DMS79 (cell line): Measurements from ENCODE around the gene PLP1.
A peak's percentile ranks its signal among the peaks of the same experiment; 100 is the strongest.
"Not testable (repeated sequence)": the region's sequence is repeated elsewhere in the genome, so short reads cannot be mapped to it uniquely, and the experiment has no call there.

Experiments
- DNase-seq: peaks from one replicate; lab custom pipeline; 2025; lab: John Stamatoyannopoulos, UW

The PLP1 gene, protein sequence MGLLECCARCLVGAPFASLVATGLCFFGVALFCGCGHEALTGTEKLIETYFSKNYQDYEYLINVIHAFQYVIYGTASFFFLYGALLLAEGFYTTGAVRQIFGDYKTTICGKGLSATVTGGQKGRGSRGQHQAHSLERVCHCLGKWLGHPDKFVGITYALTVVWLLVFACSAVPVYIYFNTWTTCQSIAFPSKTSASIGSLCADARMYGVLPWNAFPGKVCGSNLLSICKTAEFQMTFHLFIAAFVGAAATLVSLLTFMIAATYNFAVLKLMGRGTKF

DNA sequence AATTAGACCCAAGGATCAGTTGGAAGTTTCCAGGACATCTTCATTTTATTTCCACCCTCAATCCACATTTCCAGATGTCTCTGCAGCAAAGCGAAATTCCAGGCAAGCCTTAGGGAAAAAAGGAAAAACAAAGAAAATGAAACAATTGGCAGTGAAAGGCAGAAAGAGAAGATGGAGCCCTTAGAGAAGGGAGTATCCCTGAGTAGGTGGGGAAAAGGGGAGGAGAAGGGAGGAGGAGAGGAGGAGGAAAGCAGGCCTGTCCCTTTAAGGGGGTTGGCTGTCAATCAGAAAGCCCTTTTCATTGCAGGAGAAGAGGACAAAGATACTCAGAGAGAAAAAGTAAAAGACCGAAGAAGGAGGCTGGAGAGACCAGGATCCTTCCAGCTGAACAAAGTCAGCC, at the start of gene PLP1:
Gene PLP1 (plus strand): TSS at position 295 of the 400 bp plus-strand sequence. CDS start 156 bp downstream, outside the sequence.
- no peak for DNase-seq

DNA sequence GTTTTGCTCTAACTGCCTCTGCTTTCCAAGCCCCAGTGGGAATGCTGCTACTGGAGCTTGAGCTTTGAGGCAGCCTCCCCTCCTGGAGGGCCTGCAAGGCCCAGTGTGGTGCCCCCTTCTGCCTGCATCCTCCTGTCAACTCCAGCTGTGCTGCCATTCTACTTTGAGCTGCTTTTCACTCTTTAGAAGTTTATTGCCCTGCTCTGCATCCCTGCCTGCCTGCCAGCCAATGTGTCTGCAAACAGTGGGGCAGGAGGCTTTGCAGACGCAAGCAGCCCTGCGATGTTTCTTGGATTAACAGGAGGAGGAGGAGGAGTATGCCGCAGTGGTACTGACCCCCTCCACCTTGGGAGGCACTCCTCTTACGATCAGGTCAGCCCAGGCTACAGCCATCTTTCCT, 49.5 kb upstream of the PLP1 start:
- no peak for DNase-seq

DNA sequence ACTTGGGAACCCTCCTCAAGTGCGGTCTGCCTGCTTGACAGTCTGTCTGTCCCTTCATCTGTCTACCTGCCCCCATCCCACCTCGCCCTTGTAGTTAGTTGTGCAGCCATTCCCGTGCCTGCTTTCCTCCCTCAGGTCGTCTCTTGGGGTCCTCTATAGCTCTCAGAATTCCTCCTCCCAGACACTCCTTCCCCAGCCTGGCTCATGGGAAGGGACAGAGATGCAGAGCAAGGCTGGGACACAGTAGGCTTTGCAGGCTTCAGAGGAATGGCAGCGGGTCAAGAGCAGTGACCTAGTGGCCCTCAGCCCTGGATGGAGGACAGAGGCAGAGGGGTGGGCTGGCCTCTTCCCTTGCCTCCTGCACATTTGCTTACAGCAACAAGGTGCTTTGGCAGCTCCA, 47.6 kb upstream of the PLP1 start:
- DNase-seq, result no peak

DNA sequence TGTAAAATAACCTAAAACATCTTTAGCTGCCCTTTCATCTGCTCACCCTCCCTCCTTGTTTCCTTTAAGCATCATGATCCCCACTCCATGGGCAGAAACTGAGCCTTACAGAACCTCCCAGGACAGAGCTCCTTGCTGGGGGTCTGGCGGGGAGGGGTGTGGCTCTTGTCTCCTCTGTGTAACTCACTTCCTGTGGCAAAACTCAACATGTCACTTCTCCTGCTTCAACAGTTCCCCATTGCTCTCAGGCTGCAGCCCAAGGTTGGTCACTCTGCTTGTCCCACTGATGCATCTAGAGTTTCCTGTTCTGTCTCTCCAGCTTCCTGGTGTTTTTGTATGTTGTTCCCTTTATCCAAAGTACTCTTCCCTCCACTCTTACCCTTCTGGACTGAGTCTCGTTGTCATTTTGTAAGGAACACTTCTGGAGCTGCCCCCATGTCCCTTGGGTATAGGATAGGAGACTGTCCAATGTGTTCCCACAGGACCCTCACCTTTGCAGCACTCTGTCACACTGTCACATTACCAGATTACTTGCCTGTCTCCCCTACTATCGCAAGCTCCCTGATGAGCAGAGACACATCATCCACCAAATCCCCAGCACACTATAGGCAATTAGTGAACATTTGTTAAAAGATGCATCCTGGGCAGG, 46.4 kb upstream of the PLP1 start:
- no peak for DNase-seq

DNA sequence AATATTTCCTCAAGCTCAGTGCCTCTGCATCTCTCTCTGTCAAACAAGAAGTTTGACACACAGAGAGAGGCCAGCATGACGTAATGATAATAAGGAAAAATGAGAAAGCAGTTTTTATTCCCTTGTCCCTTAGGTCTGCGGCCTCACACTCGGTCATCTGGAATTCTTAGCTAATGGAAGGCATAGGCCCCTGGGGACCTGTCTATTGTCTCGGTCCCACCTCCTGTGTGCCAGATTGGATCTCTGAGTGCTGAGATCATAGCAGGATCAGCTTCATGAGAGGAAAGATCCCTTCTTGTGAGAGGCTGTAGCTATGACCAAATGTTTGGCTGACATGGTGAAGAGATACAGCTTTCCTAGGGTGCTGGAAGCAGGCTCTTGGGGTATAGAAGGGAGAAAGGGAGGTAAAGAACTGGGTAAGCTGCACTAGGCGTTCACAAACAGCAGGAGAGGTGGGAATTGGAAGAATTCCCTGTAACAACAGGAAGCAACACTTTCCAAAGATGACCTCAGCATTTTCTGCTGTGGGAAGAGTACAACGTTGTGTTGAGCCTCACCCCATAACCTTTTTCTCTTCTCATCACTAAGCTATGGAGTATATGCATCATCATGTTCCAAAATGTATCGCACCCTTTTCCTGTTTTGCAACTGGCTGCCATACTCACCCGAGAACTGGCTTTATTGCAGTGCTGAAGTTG, 45.7 kb upstream of the PLP1 start:
- no peak for DNase-seq

DNA sequence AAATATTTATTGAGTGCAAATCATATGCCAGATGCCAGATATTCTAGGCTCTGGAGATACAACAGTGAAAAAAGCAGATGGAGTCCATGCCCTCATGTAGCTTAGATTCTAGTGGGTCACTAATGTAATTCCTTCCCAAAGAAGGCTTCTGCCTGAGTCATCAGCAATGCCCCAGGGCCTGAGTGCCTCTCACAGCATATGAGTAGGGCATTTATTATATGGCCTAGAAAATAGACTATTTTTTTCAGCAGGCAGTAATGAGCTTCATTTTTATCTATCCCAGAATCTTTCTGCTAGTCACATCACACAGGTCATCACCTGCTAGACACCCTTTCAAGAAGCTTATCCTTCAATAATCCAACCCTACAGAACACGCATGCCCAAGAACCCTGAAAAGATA, 43.6 kb upstream of the PLP1 start:
- no peak for DNase-seq

DNA sequence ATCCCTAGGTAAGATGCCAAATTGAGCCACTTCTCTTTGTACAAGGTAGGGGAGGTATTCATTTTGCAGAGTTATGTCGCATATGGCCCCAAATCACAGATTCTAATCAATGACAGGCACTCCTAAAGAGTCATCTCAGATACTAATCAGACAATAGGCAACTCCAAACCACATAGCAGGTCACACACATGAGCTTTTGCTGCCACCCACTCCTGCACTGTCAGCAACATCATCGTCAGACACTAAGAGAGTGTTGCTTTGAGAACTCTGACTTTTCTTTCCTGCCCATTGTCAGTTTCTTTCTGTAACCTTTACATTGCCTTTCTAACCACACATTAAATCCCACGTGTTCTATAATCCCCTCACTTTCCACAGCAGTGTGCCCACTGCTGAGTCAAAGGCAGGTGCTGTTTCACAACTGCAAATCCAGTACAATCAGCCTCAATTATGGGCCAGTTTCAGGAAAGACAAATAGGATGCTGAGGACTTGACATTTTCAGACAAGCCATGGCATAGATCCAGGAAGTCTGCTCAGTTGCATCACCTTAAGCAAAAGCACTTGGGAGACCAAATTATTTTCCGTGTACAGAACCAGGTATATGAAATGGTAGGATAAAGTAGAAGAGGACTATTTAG, 42.4 kb upstream of the PLP1 start:
- peak; percentile 4 for DNase-seq

DNA sequence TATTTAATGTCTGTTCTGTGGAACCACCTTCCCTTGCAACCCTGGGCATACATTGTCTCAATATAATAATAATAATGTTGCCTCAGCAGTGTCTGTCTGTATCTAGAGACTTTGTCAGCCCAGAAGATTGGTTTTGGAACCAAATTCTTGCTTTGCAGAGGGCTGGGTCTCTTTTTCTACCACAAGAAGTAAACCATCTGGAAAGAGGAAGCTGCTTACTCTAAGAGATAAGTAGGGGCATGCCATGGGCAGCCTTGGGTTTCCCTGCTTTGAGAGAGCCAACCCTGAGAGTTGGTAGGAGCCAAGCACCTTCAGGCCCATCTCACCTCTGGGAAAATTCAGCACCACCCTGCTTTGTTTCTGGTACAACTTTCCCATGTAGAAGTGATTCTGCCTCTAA, 38.9 kb upstream of the PLP1 start:
- no peak for DNase-seq

DNA sequence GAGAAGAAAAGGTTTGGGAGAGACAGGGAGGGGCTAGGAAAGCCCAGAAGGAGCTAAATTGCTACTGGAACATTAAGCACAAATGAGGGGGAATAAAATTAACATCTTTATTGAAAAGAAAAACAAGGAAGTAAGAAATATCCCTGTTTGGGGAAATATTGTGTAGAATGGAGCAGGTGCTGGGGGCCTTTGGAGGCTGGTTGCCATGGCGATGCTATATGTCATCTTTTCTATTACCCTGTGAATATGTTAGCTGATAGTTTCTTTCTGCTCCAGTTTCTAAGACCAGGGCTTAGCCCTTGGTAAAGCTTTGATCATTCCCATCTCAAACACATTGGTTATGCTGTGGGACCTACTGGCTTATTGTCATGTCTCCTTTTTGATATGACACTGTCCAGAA, 37.2 kb upstream of the PLP1 start:
- no peak for DNase-seq

DNA sequence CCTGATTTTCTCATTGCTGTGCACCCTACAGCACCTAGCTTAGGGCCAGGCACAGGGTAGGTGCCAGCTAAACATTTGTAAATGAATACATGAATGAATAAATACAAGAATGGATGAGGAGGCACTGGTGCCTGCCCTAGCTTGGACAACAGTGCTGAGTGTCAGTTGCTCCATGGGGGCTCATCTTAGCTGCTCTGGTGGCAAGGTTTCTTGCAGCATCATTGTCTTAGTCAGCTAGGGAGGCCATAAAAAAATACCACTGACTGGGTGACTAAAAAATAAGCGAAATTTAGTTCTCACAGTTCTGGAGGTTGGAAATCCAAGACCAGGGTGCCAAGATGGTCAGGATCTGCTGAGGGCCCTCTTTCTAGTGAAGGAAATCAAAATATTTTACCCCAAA, 34.8 kb upstream of the PLP1 start:
- DNase-seq, result no peak

DNA sequence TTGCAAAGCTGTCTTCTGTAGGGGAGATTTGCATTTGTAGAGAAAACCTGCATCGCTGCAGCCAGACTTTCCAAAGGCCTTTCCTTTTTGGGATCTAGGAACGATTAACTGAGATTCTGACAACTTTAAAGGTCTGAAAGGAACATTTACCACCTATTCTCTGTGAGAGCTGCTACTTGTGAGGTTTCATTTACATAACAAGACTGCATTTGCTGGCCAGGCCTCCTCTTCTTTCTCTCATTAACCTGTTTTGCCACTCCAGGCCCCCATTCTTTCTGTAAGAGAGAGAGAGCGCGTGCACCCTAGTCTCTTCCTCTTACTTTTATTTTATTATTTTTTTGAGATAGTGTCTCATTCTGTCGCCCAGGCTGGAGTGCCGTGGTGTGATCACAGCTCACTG, 34.3 kb upstream of the PLP1 start:
- no peak for DNase-seq

DNA sequence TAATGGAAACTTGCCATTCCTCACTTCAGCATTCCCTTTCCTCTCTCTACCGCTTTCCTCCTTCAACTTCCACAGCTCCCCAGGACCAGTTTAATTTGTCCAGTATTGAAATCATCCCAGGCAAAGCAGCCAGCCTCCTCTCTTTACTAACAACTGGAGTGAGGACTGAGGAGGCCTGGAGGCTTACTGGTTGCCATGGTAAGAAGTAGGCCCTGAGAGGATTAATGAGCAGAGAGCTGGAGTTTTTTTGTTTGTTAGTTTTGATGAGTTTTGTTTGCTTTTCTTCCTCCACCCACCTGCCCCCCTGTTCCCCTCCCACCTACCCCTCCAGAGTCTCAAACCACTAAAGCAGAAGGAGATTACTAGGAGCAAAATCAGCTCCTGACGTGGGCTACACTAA, 29.5 kb upstream of the PLP1 start:
- no peak for DNase-seq

DNA sequence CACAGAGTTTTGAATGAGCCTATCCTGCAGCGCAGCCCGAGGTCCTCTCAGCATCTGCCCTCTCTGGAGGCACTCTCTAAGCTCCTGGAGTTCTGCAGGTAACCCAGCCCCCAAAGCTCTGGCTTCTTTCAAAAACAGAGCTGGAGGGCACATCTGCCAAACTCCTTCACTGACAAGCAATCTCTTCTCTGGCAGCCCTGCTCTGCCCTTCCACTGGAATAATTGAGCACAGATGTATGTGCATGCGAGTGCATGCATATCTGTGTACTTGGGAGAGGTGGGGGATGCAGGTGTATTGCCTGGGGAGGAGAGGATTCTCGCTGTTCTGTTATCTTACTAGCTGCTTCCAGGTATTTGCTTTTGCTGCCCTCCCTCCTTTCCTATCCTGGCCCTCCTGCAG, 22.2 kb upstream of the PLP1 start:
- DNase-seq, result no peak

DNA sequence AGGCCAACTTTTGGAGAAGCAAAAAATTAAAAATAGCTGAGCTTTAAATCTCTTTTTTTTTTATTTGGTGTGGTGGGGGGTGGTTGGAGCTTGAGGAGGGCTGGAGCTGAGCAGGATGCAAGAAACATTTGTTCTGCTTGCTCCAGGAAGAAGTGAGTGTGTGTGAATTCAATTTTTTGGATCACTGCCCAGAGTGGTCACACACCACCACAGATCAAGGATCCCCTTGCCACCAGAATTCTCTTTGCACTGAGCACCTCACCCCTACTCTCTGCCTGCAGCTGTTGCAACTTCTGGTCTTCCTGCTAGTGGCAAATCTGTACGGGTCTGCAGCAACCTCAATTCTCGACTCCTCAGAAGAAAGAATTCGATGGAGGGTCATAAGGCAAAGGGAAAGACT, 19.9 kb upstream of the PLP1 start:
- peak; percentile 85 for DNase-seq

DNA sequence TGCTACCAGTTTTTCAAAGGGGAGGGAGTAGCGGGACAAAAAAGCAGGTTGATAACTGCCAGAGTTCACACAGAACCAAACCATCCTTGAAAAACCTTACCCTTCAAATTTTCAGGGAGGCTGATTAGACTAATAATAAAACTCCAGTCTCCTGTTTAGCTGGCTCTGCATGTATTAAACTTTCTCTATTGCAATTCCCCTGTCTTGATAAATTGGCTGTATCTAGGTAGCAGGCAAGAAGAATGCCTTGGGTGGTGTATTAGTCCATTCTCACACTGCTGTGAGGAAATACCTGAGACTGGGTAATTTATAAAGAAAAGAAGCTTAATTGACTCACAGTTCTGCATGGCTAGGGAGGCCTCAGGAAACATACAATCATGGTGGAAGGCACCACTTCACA, 18.1 kb upstream of the PLP1 start:
- no peak for DNase-seq

DNA sequence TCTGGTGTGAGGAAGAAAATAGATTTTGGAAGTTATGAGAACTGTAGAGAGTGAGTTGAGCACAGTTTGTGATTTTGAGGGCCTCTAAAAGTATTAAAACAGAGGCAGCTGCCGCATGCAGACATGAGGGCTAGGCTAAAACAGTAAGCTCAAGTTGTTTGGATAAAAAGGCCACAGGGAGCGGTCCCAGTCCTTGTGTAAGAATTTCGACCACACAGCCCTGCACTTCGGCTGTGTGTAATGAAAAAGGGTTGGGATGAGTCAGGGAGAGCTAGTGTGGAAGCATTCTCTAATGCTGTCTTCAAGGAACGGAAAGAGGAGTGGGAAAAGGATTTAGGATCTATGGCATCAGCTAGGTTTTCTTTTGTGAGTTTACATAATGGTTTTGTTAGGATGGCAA, 13.1 kb upstream of the PLP1 start:
- not testable (repeated sequence) for DNase-seq

DNA sequence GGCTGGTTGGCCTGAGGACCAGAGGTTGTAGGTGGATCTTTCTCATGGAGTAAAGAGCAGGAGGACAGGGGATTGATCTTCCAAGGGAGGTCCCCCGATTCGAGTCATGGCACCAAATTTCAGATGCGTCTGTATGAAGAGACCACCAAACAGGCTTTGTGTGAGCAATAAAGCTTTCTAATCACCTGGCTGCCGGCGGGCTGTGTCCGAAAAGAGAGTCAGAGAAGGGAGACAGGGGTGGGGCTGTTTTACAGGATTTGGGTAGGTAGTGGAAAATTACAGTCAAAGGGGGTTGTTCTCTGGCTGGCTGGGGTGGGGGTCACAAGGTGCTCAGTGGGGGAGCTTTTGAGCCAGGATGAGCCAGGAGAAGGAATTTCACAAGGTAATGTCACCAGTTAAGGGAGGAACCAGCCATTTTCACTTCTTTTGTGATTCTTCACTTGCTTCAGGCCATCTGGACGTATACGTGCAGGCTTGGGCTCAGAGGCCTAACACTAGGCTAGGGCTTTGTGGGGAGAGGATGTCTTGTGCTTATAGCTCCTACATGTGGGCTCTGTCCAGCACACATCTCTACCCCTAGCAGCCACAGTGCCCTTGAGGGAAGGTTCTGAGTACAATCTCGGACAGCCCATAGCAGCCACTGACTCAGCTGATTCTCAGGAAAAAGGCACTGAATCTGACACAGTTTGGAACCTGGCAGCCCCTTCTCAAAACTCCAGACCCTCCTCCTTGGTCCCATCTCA, 9.7 kb upstream of the PLP1 start:
- DNase-seq, result not testable (repeated sequence)

DNA sequence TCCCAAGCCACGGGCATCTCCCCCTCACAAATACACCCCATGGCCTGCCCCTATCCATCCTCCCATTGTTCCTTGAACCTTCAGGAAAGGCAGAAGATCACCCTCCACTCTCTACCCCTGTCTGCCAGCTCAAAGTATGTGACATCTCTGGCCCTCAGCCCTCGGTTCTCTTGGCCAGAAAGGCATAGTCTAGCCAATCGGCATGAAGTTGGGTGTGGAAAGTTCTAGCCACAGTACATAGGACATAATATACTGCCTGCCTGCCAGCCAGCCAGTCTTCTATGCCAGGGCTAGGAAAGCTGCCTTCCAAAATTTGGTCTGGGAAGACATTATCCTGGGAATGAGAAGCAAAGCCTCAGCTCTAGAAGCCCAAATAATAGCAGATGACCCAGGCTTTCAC, 3.2 kb upstream of the PLP1 start:
- no peak for DNase-seq

DNA sequence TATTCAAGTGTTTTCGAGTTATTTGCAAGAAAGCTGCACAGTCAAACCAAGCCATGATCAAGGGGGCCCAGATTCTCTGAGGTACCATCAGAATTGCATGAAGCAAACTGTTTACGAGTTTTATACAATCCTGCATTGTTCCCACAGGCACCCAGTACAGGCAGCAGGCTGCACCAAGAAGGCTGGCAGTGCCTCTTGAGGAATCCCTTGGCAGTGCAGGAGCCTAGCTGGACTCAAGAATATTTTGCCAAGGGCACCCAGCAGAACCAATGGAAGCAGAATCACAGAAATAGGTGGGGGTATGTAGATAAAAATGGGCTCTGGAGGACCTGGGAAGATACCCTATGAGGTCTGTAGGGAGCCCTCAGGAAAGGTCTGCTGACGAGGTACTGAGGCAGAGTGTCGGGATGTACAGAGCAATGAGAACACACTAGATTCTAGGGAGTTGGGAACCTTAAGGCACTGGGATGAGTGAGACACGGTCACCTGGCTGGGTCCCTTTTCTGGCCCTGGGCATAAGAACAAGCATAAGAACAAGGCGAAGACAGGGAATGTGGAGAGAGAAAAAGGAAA, 2.5 kb upstream of the PLP1 start:
- DNase-seq, result peak; percentile 5

DNA sequence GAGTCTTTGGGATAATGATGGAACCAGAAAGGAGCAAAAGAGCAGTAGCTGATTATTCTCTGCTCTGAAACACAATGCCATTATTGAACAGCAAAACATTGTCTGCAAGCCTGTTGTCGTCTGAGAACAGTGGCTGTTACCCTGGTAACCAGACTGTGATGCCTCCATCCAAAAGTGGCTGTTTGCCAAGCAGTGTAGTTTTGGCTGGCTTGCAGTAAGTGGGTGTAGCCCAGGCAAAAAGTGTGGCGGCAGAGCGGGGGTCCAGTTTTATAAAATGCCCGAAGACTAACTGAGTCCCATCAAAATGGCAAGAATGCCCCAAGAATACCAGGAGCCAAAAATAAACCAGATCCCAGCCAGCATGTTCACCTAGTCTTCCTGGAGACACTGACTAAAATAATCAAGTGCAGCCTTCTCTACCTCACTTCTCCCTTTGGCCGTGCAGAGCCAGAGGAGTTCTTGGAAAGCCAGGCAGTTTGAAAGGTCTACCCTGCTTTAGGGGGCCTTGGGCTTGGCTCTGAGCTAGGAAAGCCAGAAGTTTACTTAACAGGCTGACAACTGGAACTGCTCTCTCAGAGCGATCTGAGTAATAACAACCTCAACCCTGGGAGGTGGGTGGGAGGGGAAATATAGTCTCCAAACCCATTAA, 2.6 kb downstream of the PLP1 start:
- DNase-seq, result peak; percentile 49

DNA sequence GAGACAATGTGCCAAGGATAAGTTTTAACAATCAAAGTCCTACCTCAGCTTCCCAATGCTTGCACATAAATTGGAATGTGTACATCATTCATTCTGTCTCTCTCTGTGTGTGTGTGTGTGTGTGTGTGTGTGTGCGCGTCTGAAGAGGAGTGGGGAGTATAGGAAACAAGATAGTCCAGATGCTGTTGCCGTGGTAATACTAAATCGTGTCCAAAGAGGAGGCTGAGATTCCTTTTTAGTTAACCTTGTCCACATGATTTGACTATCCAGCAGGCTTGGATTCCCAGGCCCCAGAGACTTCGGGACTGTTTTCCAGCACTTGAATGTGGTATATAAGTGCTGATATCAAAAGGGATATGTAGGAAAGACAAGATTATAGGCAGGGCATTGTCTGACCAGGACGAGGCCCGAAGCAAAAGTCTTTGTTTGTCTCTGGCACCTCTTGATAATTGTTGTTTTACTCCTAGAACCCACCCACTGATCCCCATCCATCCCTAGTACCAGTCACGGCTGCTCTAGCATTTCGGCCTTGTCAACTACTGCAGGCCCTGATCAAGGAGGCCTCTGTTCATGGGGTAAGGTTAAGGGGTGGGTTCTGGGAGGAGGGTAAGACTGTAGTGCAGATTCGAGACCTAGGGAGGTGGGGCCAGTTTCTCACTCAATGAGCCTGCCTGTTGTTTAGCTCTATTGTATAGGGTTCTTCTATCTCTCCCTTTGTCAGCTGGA, 3.9 kb downstream of the PLP1 start:
- no peak for DNase-seq
